SK-N-MC (cell line): ENCODE results near the gene SCFD2.
"Not testable (repeated sequence)": the region's sequence is repeated elsewhere in the genome, so short reads cannot be mapped to it uniquely, and the experiment has no call there.

Experiments
- DNase-seq: peaks from one replicate; pipeline ENCODE4 v3.0.0-alpha.2; 2011; ENCODE audit warnings: low read depth, low spot score
- H3K27ac ChIP-seq: fragments of 200-600 bp; sonication (generic); 2 replicates; pipeline ENCODE4 v1.5.1; 2016; ENCODE audit warnings: mixed run types
- H3K36me3 ChIP-seq: fragments of 200-600 bp; sonication (generic); 2 replicates; pipeline ENCODE4 v1.6.1; 2017; ENCODE audit warnings: antibody characterized with exemption, low read length, mixed read lengths; ENCODE audit not compliant: insufficient read depth
- H3K4me3 ChIP-seq: fragments of 200-600 bp; sonication (generic); 2 replicates; pipeline ENCODE4 v1.5.1; 2016
- H3K9ac ChIP-seq: fragments of 200-600 bp; sonication (generic); 2 replicates; pipeline ENCODE4 v1.8.0; 2017; ENCODE audit warnings: mixed run types, mixed read lengths; ENCODE audit not compliant: insufficient read length
- H3K9me3 ChIP-seq: fragments of 200-600 bp; sonication (generic); 2 replicates; pipeline ENCODE4 v1.6.1; 2017; ENCODE audit warnings: low read depth, mild to moderate bottlenecking, antibody characterized with exemption, low read length, moderate library complexity, mixed read lengths
- EZH2 ChIP-seq: fragments of 200-600 bp; sonication (generic); IDR thresholded peaks from one replicate; pipeline ENCODE4 v1.6.1; 2017; ENCODE audit warnings: antibody characterized with exemption
- FOXP2 ChIP-seq: optimal IDR thresholded peaks from 2 replicates; pipeline ENCODE3; 2011; ENCODE audit warnings: mild to moderate bottlenecking, moderate library complexity; ENCODE audit not compliant: insufficient read depth; ENCODE audit errors: extremely low read length, control extremely low read depth
- POLR2AphosphoS5 ChIP-seq: IDR thresholded peaks from 2 replicates; pipeline ENCODE4 v1.6.1; 2012; ENCODE audit warnings: mild to moderate bottlenecking, low read depth, low read length, borderline replicate concordance

SCFD2 gene

DNA sequence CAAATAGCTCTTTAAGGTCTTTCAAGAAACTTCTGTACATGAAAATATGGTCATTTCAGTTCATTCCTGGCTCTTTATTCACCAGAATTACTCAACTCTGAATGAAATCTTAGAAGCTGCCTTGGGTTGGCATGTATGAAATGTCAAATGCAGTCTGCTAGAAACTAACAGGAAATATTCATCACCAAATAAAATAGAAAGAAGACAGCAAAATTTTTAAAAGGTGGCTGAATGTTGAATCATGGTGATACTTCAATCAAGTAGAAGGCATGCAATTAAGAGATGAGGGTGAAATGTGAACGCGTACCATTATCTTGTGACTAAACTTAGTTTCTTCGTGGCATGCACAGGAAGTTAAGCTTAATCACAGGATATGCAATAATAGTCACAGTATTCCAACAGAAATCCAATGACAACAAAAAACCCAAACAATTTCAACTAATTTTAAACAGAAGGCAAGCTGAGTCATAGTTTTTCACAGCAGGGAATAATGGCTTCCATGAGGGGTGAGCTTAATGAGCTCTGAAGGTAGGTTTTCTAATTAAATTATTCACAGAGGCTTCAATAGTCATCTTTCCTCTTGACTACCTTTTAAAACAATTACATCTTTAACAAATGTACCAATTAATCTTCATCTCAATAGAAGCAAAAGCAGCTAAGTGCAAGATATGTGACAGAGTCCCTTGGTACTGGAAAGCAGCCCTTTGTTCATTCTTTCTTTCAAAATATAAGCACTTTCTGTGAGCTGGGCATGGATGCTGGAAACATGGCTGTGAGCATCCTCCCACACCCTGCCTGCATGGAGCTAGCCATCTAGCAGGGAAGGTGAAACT, 44.5 kb downstream of the SCFD2 start:
- no peaks in the 10 kb centered on the region for H3K36me3 ChIP-seq
- H3K9me3 ChIP-seq: no peaks in the 10 kb centered on the region
- peak overlapping the region; percentile 82 for H3K27ac ChIP-seq
- peak overlapping the region; percentile 44 for H3K4me3 ChIP-seq
- TF ChIP-seq EZH2 (no peak), FOXP2 (no peak), POLR2AphosphoS5 (no peak)
- DNase-seq: peak; percentile 78
- no peak overlapping the region for H3K9ac ChIP-seq

- no peaks in the 10 kb centered on the region for H3K9me3 ChIP-seq
- no peak overlapping the region for H3K9ac ChIP-seq
- H3K36me3 ChIP-seq: no peaks in the 10 kb centered on the region; the same call in 1 of the 2 replicates
- TF ChIP-seq POLR2AphosphoS5 (no peak), FOXP2 (no peak), EZH2 (no peak)
- no peak overlapping the region for H3K4me3 ChIP-seq
- H3K27ac ChIP-seq: no peak overlapping the region
- no peak for DNase-seq
These were observed 50.6 kb downstream of the SCFD2 start for GRCh38 chr4:53315300-53315699.

DNA sequence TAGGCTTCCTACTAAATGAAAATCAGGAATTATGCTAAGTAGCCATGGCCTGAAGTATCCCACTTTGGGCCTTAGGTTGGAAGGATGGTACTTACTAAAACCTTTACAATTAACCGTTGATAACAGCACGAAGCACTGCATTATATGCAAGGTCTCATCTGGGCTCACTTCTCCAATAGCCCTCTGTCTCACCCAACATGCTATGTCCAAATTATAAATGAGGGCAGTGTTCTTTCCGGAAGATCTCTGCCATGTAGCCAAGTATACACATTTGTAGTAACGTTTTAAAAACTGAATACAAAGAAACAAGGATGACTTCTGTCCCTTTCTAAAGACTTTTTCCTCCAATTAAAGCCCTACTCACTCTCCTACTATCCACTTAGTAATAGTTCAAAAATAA, 51.6 kb downstream of the SCFD2 start:
- H3K9me3 ChIP-seq: no peaks in the 10 kb centered on the region
- H3K27ac ChIP-seq: no peak overlapping the region
- no peaks in the 10 kb centered on the region; the same call in 1 of the 2 replicates for H3K36me3 ChIP-seq
- no peak overlapping the region for H3K9ac ChIP-seq
- no peak for DNase-seq
- TF ChIP-seq POLR2AphosphoS5: no peak
- no peak for TF ChIP-seq EZH2
- TF ChIP-seq FOXP2: no peak
- no peak overlapping the region for H3K4me3 ChIP-seq

DNA sequence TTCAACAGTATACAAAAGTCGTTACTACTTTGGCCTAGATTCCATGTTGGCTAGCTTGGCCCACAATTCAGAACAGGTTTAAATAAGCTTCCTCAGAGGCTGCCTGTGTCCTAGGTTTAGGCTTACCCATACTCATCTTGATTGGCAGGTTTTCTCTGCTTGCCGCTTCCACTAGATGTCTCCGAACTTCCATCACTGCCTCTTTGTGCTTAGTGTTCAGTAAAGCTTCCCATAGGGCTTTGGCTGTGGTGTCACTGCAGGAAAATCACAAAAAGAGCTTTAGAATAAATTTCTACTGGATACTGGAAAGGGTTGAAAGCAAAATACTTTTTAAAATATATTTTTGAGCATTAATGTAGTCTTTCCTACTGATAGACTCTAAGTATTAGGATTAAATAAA, 52.4 kb downstream of the SCFD2 start:
- no peaks in the 10 kb centered on the region for H3K9me3 ChIP-seq
- no peak for DNase-seq
- H3K36me3 ChIP-seq: no peaks in the 10 kb centered on the region; the same call in 1 of the 2 replicates
- no peak overlapping the region for H3K9ac ChIP-seq
- H3K27ac ChIP-seq: no peak overlapping the region
- H3K4me3 ChIP-seq: no peak overlapping the region
- TF ChIP-seq EZH2 (no peak), FOXP2 (no peak), POLR2AphosphoS5 (no peak)

DNA sequence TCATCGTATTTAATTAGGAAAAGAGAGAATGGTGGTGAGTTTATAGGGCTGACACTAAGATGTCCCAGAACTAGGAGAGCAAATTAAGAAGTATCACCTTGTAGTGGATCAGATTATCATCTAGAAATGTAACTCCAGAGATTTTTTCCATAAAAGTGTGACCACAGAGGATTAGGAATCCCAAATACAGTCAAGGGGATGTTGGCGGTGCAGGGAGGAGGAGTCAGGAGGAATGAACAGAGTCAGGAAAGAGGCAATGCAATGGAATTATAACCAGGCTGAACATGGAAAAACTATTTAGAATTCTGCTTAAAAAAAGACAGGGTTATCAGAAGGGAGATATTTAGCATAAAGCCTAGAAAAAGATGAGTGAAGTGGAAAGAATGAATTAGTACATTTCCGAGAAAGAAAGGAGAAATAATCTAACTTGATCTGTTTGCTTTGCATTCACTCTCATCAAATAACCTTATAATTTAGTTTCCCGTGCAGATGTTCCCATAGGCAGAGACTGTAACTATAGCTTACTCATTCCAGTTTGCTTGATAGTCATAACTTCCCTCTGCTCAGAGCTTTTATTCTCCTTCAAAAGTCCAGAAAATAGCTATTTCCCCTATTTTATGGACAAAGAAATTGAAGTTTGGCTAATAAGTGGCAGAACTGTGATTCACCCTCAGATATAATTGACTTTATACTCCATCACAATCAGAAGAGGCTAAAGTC, 56.4 kb downstream of the SCFD2 start:
- TF ChIP-seq EZH2 (no peak), FOXP2 (no peak), POLR2AphosphoS5 (no peak)
- no peak overlapping the region for H3K9ac ChIP-seq
- H3K36me3 ChIP-seq: no peaks in the 10 kb centered on the region; the same call in 1 of the 2 replicates
- no peak overlapping the region for H3K27ac ChIP-seq
- H3K4me3 ChIP-seq: no peak overlapping the region
- H3K9me3 ChIP-seq: no peaks in the 10 kb centered on the region
- no peak for DNase-seq

GRCh38 chr4:53307819-53308780, 57.8 kb downstream of the SCFD2 start:
- H3K36me3 ChIP-seq: no peaks in the 10 kb centered on the region; the same call in 1 of the 2 replicates
- TF ChIP-seq POLR2AphosphoS5 (no peak), FOXP2 (no peak), EZH2 (no peak)
- H3K9ac ChIP-seq: no peak overlapping the region
- no peaks in the 10 kb centered on the region for H3K9me3 ChIP-seq
- H3K27ac ChIP-seq: no peak overlapping the region
- no peak for DNase-seq
- H3K4me3 ChIP-seq: no peak overlapping the region

- H3K9ac ChIP-seq: no peak overlapping the region
- H3K36me3 ChIP-seq: no peaks in the 10 kb centered on the region
- no peak overlapping the region for H3K27ac ChIP-seq
- H3K9me3 ChIP-seq: no peaks in the 10 kb centered on the region
- no peak overlapping the region for H3K4me3 ChIP-seq
- DNase-seq: no peak
- TF ChIP-seq FOXP2 (no peak), POLR2AphosphoS5 (no peak), EZH2 (no peak)
These were observed 58.7 kb downstream of the SCFD2 start for GRCh38 chr4:53307210-53307609.

GRCh38 chr4:53306729-53307128, 59.1 kb downstream of the SCFD2 start:
- no peak overlapping the region for H3K4me3 ChIP-seq
- H3K27ac ChIP-seq: no peak overlapping the region
- TF ChIP-seq POLR2AphosphoS5: no peak
- no peak for TF ChIP-seq FOXP2
- H3K9ac ChIP-seq: no peak overlapping the region
- H3K36me3 ChIP-seq: no peaks in the 10 kb centered on the region
- no peaks in the 10 kb centered on the region for H3K9me3 ChIP-seq
- no peak for DNase-seq

DNA sequence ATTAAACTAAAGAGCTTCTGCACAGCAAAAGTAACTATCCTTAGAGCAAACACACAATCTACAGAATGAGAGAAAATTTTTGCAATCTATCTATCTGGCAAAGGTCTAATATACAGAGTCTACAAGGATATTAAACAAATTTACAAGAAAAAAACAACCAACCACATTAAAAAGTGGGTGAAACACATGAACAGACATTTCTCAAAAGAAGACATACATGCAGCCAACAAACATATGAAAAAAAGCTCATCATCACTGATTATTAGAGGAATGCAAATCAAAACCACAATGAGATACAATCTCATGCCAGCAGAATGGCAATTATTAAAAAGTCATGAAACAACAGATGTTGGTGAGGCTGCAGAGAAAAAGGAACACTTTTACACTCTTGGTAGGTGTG, 73.7 kb downstream of the SCFD2 start:
- DNase-seq, H3K27ac ChIP-seq, H3K9ac ChIP-seq, H3K36me3 ChIP-seq, H3K4me3 ChIP-seq, H3K9me3 ChIP-seq: not testable (repeated sequence)
